Erythroblast (primary cell): Measurements from ENCODE around the gene TBX15.

Experiments
- DNase-seq, 2 experiments: peaks; one replicate each; lab custom pipeline; 2025; lab: John Stamatoyannopoulos, UW
- GATA1 ChIP-seq: IDR thresholded peaks from 2 replicates; pipeline ENCODE4 v1.6.1; 2011; ENCODE audit warnings: low read depth, mild to moderate bottlenecking, control low read depth, low read length, moderate library complexity
- POLR2A ChIP-seq: IDR thresholded peaks from 2 replicates; pipeline ENCODE4 v1.6.1; 2011; ENCODE audit warnings: mild to moderate bottlenecking, low read length

Gene TBX15

GRCh38 chr1:118861216-118861615, 126.9 kb downstream of the TBX15 start:
- no peak for DNase-seq
- TF ChIP-seq GATA1 (no peak), POLR2A (no peak)

- no peak for DNase-seq
- no peak for TF ChIP-seq POLR2A
- no peak for TF ChIP-seq GATA1
These were observed 128.1 kb downstream of the TBX15 start for GRCh38 chr1:118859999-118860398.

GRCh38 chr1:118846443-118846842, 141.7 kb downstream of the TBX15 start:
- DNase-seq = no peak
- TF ChIP-seq GATA1 = no peak
- TF ChIP-seq POLR2A = no peak

- no peak for DNase-seq
- TF ChIP-seq GATA1 = no peak
- no peak for TF ChIP-seq POLR2A
These were observed 145.5 kb downstream of the TBX15 start for GRCh38 chr1:118842452-118843201.

GRCh38 chr1:118841521-118841920, 146.6 kb downstream of the TBX15 start:
- TF ChIP-seq POLR2A (no peak), GATA1 (no peak)
- no peak for DNase-seq
